HL-60/S4 treated with phorbol 12-myristate 13-acetate at 8.2 ng/mL for 4 days and 3 days (cell line): ENCODE results near the gene SLCO3A1.

Source experiments
- in situ Hi-C: fragments of 300-500 bp; cut with MboI; formaldehyde crosslinking; loops from 2 replicates; pipeline ENCODE4 v1.15.0; 2022; ENCODE audit warnings: low sequenced_read_pairs

Gene SLCO3A1

GRCh38 chr15:92082006-92082843 lies 228.7 kb downstream of the SLCO3A1 start:
- in situ Hi-C loops = loop anchor here (10.0 to 25.0 kb wide), 3 partner anchors 377 to 1020 kb away; no protein-coding TSS in a partner anchor

GRCh38 chr15:92083190-92083589 lies 229.7 kb downstream of the SLCO3A1 start:
- in situ Hi-C loops = loop anchor here (10.0 to 25.0 kb wide), 3 partner anchors 378 to 1021 kb away; no protein-coding TSS in a partner anchor

- in situ Hi-C loops = loop anchor here (10.0 to 25.0 kb wide), 3 partner anchors 382 to 1025 kb away; no protein-coding TSS in a partner anchor
Observed at GRCh38 chr15:92087211-92087610, 233.7 kb downstream of the SLCO3A1 start.

GRCh38 chr15:92091155-92091734 lies 237.7 kb downstream of the SLCO3A1 start:
- in situ Hi-C loops = loop anchor here (25.0 kb wide), 1 partner anchor 1029 kb away; no protein-coding TSS in a partner anchor

- in situ Hi-C loops = loop anchor here (25.0 kb wide), 1 partner anchor 1030 kb away; no protein-coding TSS in a partner anchor
Observed at GRCh38 chr15:92092289-92093105, 239.0 kb downstream of the SLCO3A1 start.

- in situ Hi-C loops = loop anchor here (25.0 kb wide), 1 partner anchor 1033 kb away; no protein-coding TSS in a partner anchor
Observed at GRCh38 chr15:92095693-92096092, 242.2 kb downstream of the SLCO3A1 start.

- in situ Hi-C loops = loop anchor here (25.0 kb wide), 1 partner anchor 1035 kb away; no protein-coding TSS in a partner anchor
Observed at GRCh38 chr15:92097474-92098178, 244.1 kb downstream of the SLCO3A1 start.

- in situ Hi-C loops = loop anchor here (25.0 kb wide), 1 partner anchor 1037 kb away; no protein-coding TSS in a partner anchor
Observed at GRCh38 chr15:92098869-92099268, 245.4 kb downstream of the SLCO3A1 start.

GRCh38 chr15:92100301-92100700 lies 246.8 kb downstream of the SLCO3A1 start:
- in situ Hi-C loops = loop anchor here (25.0 kb wide), 1 partner anchor 612 kb away; no protein-coding TSS in a partner anchor

- in situ Hi-C loops = loop anchor here (25.0 kb wide), 1 partner anchor 612 kb away; no protein-coding TSS in a partner anchor
Observed at GRCh38 chr15:92100751-92101150, 247.2 kb downstream of the SLCO3A1 start.

- in situ Hi-C loops = loop anchor here (25.0 kb wide), 1 partner anchor 610 kb away; no protein-coding TSS in a partner anchor
Observed at GRCh38 chr15:92101708-92102394, 248.3 kb downstream of the SLCO3A1 start.

GRCh38 chr15:92102395-92102755 lies 248.9 kb downstream of the SLCO3A1 start:
- in situ Hi-C loops = loop anchor here (25.0 kb wide), 1 partner anchor 610 kb away; no protein-coding TSS in a partner anchor

GRCh38 chr15:92104072-92104471 lies 250.6 kb downstream of the SLCO3A1 start:
- in situ Hi-C loops = loop anchor here (25.0 kb wide), 1 partner anchor 608 kb away; no protein-coding TSS in a partner anchor

GRCh38 chr15:92105611-92106010 lies 252.1 kb downstream of the SLCO3A1 start:
- in situ Hi-C loops = loop anchor here (25.0 kb wide), 1 partner anchor 607 kb away; no protein-coding TSS in a partner anchor

GRCh38 chr15:92107510-92107909 lies 254.0 kb downstream of the SLCO3A1 start:
- in situ Hi-C loops = loop anchor here (25.0 kb wide), 1 partner anchor 605 kb away; no protein-coding TSS in a partner anchor

- in situ Hi-C loops = loop anchor here (25.0 kb wide), 1 partner anchor 603 kb away; no protein-coding TSS in a partner anchor
Observed at GRCh38 chr15:92109191-92109873, 255.8 kb downstream of the SLCO3A1 start.

- in situ Hi-C loops = loop anchor here (25.0 kb wide), 1 partner anchor 601 kb away; no protein-coding TSS in a partner anchor
Observed at GRCh38 chr15:92111291-92111690, 257.8 kb downstream of the SLCO3A1 start.

GRCh38 chr15:92111751-92112150 lies 258.2 kb downstream of the SLCO3A1 start:
- in situ Hi-C loops = loop anchor here (25.0 kb wide), 1 partner anchor 601 kb away; no protein-coding TSS in a partner anchor
